Omental fat pad (tissue), 4 donors: ENCODE results near the gene C1orf105. TPM values are rescaled to one million over a fixed set of nuclear protein-coding genes. Genes with fewer than 3 reads are reported as not detected.

Experiments used
- ATAC-seq: fragments of 150-250 bp; one replicate; pipeline ENCODE4 v1.9.1; 2016; ENCODE audit warnings: mild to moderate bottlenecking, moderate library complexity; ENCODE audit not compliant: low FRiP score
- DNase-seq: peaks from one replicate; pipeline ENCODE4 v3.0.0-alpha.2; 2019; ENCODE audit warnings: low spot score
- CTCF ChIP-seq, 3 donors: fragments of 450-650 bp; IDR thresholded peaks; one replicate each; pipeline ENCODE4 v1.5.1; 2016 to 2017; ENCODE audit warnings: antibody characterized with exemption in 3 of 3, mild to moderate bottlenecking in 3 of 3, moderate library complexity in 2 of 3
- total RNA-seq, 4 donors: library from RNA; depleted of rRNA; stranded (reverse); fragments of >200 nt; gene quantifications; one replicate each; pipeline ENCODE4 v1.1.0, GENCODE V29; 2016

Gene C1orf105
- total RNA-seq, 4 donors from 2014 or later: not detected

- no peak for ATAC-seq
- no peak for TF ChIP-seq CTCF (IDR thresholded peaks at IDR 0.05)
- no peak for DNase-seq
Measured at GRCh38 chr1:172400722-172401105, 19.8 kb upstream of the C1orf105 start.

GRCh38 chr1:172401477-172401876, 19.0 kb upstream of the C1orf105 start:
- no peak for TF ChIP-seq CTCF (IDR thresholded peaks at IDR 0.05)
- DNase-seq (no peak), ATAC-seq (no peak)

- ATAC-seq (no peak), DNase-seq (no peak)
- TF ChIP-seq CTCF (IDR thresholded peaks at IDR 0.05): no peak
Measured at GRCh38 chr1:172401892-172402291, 18.6 kb upstream of the C1orf105 start.

GRCh38 chr1:172402878-172403569, 17.5 kb upstream of the C1orf105 start:
- no peak for TF ChIP-seq CTCF (IDR thresholded peaks at IDR 0.05)
- DNase-seq (no peak), ATAC-seq (no peak)

- TF ChIP-seq CTCF (IDR thresholded peaks at IDR 0.05): no peak
- ATAC-seq: no peak
- DNase-seq: no peak
Measured at GRCh38 chr1:172404121-172404520, 16.4 kb upstream of the C1orf105 start.

- no peak for DNase-seq
- ATAC-seq: no peak
- no peak for TF ChIP-seq CTCF (IDR thresholded peaks at IDR 0.05)
Measured at GRCh38 chr1:172405912-172406311, 14.6 kb upstream of the C1orf105 start.

GRCh38 chr1:172406968-172407367, 13.5 kb upstream of the C1orf105 start:
- no peak for TF ChIP-seq CTCF (IDR thresholded peaks at IDR 0.05)
- ATAC-seq: no peak

More at GRCh38 chr1:172406968-172407367, 13.5 kb upstream of the C1orf105 start:
- DNase-seq: no peak
